AG08396 (cell line): ENCODE results near the gene AGBL4.

Experiments
- DNase-seq: peaks from one replicate; pipeline ENCODE4 v3.0.0; 2012; ENCODE audit warnings: low spot score, mixed read lengths

The AGBL4 gene

DNA sequence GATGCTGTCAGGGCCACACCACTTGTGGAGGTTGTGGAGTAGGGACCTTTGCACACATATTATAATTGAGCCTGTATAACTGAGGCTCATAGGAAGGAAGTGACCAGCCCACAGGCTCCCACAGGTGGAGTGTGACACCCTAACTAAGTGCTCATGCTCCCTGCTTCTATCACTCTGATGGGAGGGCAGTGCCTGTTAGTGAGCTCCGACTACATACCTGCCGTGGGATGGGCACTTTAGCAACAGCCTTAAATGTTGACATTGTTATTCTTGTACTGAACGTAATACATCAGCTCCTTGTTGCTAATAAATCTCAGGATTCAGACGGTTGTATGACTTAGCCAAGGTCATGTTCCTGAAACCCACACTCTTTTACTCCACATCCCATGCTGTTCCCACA lies 1305.0 kb downstream of the AGBL4 start:
- no peak for DNase-seq

DNA sequence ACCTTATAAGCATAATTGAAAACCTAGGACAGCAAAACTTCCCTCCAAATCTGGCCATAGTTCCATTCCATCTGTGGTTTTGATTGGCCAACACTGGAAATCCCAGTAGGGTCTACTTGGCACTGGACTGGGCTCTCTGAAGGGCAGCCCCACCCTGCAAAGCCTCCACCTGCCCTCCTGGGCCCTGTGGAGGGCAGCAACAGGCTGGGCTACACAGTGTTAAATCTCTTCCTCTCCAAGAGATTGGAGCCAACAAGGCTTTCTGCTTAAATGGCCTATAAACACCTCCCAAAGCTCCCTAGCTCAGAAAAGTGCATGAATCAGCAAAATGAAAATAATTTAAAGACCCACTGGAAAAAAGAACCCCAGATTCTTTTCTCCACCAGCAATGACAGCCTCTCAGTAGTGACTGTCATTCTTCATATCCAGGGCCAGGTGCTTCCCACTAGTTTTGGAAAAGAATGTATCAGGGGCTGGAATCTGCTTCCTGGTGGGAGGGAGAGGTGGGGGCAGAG lies 1305.6 kb downstream of the AGBL4 start:
- DNase-seq, result no peak

- DNase-seq, result no peak
Observed at GRCh38 chr1:48717082-48717481, 1306.7 kb downstream of the AGBL4 start.

DNA sequence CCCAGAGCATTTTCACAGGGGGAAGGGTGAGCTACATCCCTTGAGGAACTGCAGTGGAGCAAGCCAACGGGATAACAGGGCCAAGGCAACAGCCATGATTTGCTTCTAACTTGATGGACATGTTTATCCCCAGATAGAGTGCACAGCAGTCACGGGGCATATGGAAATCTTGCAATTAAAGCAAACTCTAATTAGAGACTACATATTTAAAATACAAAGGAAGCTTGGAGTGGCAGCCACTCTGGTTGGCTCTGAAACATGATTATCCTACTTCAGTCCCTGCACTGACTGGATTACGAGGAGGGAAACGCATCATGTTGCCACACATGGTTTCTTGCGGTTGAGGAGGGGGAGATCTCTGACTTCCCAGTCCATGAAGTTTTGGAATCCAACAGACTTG lies 1307.8 kb downstream of the AGBL4 start:
- no peak for DNase-seq

DNA sequence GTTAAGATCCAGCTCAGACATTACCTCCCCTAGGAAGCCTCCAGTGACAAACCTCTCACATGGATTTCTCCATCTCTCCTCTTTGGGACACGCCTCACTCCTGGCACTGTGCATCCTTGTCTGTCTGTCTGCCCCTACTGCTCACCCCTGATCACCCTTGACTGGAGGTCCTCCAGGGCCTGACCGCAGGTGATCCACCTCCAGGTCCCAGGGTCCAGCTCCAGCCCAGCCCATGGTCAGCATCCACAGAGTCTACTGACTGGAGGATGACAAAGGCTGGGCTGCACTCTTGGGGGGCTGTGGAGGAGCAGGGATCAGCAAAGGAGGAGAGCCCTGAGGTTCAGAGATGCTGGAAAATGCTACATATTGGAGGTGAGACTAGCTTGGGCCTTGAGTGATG lies 1312.8 kb downstream of the AGBL4 start:
- DNase-seq, result no peak

DNA sequence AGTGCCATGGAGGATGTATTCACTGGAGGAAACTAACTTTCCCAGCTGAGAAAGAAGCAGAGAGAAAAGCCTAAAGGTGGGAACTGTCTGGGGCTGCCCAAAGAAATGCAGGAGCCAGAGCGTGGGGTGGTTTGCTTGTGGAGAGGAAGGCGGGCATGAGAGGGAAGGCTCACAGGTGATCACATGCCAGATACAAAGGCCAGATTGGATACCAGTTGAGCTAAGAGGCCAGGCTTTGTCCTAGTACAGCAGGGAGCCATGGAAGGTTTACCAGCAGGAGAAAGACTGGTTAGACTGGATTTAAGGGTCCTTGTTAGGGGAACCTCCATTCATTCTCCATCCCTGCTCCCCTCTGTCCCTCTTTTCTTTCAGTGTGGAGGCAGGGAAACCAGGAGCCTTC lies 1313.4 kb downstream of the AGBL4 start:
- no peak for DNase-seq

- no peak for DNase-seq
Observed at GRCh38 chr1:48704736-48705135, 1319.0 kb downstream of the AGBL4 start.

DNA sequence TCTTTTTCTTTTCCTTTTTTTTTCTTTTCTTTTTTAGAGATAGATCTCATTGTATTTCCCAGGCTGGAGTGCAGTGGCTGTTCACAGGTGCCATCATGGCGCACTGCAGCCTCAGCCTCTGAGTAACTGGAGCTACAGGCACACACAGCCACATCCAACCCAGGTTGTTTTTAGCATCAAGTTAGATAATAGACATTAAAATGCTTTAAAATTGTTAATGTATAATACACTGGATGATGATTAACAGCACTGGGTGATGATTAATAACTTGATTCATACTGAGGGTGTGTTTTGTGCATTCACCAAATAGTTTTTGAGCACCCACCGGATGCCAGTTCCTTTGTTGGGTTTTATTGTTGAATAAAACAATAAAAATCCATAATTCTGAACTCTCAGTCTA lies 1322.3 kb downstream of the AGBL4 start:
- no peak for DNase-seq

- peak; percentile 21 for DNase-seq
Observed at GRCh38 chr1:48697066-48697707, 1326.6 kb downstream of the AGBL4 start.

DNA sequence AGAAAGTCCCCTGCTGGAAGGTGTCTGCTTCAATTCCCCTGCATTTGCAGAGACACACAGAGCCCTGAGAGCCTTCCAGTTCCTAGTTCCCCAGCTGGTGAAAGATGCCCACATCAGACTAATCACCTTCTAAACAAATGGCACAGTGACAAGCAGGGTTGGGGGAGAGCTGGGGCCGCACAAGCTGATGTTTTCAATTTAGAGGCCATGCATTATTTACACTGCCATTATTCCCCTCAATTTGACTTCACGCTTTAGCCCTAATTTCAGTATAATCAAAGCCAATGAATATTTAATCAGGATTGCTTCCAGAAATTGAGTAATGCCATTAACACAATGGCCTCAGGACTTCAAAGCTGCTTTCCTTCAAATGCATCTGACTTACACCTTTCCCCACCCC lies 1328.6 kb downstream of the AGBL4 start:
- no peak for DNase-seq

DNA sequence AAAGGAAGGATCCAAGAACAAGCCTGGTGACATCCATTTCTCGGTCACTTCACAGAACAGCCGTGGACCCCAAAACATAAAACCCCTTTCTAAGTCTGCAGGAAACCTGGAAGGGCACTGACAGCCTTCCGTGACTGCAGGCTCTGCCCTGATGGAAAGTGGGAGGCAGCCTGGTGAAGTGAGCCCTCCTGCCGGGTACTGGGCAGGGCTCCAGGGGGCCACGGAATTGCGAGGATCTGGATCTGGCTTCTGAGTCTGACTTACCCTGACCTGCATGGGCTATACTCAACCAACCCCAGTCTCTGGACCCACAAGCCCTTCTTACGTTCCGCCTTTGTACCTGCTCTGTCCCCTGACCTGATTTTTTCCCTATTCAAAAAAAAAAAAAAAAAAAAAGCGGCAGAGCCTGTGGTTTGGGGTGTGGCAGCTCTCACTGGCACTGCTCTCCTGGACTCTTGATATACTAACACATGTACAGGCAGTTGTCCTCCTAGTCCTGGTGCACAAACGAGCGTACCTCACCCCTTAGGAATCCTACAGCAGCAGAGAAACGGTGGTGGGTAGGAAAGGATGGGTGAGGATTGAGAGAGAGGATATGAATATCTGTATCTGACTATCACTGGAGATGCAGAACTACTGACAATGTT lies 1330.0 kb downstream of the AGBL4 start:
- no peak for DNase-seq

DNA sequence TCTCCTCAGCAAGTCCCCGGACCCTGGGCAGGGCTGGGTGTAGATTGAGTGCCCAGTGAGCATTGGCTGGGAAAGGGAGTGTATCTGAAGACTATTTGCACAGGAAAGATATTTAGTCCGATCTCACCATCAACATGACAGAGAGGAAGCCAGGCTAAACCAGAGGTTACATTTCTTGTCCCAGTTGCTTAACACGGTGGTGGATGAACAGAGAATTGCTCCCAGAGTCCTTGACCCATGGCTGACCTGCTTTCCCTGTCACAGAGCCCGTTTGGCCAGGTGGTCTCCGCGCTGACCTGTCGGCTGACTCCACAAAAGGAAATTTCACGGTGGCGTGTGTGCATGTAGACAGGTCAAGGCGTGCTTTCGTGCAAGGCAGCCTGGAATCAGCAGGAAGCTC lies 1330.6 kb downstream of the AGBL4 start:
- DNase-seq, result no peak

DNA sequence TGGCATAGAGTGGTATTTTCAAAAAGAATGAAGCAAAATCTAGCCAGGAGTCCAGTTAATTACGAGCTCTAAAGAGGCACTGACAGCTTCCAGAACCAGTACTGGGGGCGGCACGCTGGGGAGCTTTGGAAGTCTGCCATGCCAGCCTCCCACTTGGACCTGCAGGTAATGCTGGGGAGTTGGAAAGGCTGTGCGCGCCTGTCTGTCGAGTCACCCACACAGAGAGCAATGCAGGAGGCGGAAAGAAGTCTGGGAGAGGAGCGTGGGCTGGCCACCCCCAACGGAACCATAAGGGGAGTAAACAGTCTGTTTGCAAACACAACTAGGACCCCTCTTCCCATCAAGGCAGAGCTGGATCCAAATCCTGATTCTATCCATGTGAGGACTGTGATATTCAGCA lies 1331.5 kb downstream of the AGBL4 start:
- no peak for DNase-seq

- DNase-seq, result no peak
Observed at GRCh38 chr1:48691429-48692001, 1332.2 kb downstream of the AGBL4 start.

DNA sequence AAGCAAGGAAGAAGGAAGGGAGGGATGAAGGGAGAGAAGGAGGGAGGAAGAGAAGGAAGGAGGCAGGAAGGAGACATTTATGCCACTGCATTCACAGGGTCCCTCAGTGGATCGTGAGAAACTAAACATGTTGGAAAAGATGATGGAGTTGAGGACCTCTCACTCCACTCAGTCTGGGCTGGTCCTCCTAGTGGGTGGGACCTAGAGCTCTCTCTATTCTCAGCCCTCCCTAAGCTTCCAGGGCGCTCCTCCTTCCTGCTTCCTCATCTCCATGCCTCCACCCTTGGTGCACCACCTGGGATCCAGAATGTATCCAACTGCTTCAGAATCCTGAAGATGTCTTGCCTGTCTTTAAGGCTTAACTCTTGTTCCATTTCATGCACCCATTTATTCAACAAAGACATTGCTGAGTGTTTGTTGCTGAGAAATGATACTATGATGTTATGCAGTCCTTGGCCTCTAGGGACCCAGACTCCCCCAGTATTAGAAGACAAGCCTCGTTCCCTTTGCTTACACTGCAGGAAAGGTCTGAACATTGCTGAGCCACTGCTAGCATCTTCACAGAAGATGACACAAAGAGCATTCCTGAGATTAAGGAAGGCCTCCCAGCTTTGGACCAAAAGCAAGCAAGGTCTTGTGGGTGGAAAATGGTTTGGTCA lies 1335.5 kb downstream of the AGBL4 start:
- no peak for DNase-seq

DNA sequence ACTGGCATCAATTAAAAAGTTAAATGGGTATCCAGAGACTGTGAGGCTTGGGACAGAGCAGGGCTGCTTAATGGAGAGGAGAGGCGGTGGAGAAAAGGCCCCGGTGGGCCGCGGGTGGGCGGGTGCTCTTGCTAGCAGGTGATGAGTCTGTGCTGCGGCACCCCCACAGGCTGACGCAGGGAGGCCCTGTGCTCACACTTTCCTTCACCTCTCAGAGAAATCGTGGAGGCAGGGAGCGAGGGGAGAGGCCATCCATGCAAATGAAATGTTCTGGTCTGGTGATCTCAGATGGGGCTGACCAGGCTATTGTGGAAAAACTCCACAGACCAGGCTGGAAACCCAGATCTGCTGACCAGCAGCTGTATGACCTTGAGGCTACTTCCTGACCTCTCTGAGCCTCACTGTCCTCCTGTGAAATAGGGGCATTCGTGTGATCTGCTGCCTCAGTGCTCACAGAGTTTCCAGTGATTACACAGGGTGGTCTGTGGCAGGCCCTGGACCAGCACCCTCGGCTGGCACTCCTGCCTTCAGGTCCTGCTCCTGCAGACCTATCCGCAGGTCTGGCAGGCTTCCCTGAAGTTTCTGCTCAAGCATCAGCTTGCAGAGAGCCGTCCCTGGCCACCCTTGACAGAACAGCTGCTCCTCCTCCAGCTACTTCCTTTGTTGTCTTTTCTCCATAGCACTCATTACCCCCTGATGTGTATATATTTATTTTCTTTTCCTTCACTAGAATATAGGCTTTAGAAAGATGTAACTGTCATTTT lies 1336.3 kb downstream of the AGBL4 start:
- no peak for DNase-seq

- DNase-seq, result no peak
Observed at GRCh38 chr1:48686159-48686558, 1337.6 kb downstream of the AGBL4 start.

DNA sequence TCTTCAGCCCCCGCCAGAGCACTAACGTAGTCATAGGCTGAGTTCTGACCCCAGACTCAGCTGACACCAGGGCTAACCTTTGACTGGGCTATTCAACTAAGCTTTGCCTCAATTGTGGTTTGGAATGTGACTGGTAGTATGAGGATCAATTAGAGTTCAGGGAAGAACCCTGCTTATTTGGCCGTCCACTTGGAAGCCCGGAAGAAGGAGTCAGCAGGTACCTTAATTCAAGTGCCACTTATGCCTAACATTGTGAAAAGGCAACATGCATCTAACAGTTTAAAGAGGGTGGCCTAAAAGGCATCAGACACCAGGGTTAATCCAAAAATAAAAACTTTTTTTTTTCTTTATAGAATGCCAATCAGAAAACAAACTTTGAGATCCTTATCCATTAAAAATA lies 1339.4 kb downstream of the AGBL4 start:
- DNase-seq, result no peak

GRCh38 chr1:48683839-48684238 lies 1339.9 kb downstream of the AGBL4 start:
- no peak for DNase-seq

DNA sequence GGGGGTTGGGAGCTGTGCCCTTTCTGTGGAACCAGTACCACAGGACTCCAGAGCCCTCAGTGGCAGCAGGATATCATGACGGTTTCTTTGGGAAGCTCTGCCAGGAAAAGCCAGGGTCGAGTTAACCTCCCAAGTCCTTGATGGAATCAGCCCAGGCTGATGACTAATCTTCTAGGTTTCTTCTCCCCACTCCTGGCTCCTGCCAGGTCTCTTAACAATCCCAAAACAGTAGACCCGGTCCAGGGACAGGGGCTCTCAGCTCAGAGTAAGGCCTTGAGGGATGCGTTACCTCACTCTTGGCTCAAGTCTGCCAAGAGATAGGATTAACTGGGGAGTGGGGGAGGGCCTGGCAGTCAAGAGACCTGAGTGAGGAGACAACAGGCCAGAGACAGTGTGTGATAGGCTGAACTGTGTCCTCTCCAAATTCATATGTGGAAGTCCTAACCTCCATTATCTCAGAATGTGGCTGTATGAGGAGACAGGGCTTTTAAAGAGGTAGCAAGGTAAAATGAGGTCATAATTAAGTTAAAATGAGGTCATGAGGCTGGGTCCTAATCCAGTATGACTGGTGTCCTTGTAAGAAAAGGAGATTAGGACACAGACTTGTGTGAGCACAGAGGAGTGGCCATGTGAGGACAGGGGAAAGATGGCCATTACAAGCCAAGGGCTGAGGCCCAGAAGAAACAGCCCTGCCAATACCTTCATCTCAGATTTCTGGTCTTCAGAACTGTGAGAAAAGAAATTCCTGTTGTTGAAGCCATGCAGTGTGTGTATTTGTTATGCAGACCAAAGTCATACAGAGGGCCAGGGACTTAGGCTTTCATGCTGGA lies 1342.1 kb downstream of the AGBL4 start:
- no peak for DNase-seq

GRCh38 chr1:48680411-48681035 lies 1343.2 kb downstream of the AGBL4 start:
- DNase-seq, result no peak
